Activated effector memory CD4-positive, alpha-beta T cell treated with Interleukin-2 at 50 U/mL for 16 hours (primary cell): ENCODE results near the gene CD59.

Experiments
- DNase-seq: peaks from one replicate; pipeline ENCODE4 v3.0.0-alpha.2; 2020

The CD59 gene

GRCh38 chr11:33736148-33736812 is at the start of gene CD59:
CD59 (minus strand) TSS chr11:33736423; CDS start chr11:33722445, 13,978 bp downstream.
- peak; percentile 87 for DNase-seq

GRCh38 chr11:33785609-33786008 is 49.4 kb upstream of the CD59 start:
- DNase-seq = no peak

GRCh38 chr11:33779849-33780528 is 43.8 kb upstream of the CD59 start:
- no peak for DNase-seq

GRCh38 chr11:33778675-33779074 is 42.5 kb upstream of the CD59 start:
- DNase-seq = no peak

GRCh38 chr11:33777906-33778305 is 41.7 kb upstream of the CD59 start:
- no peak for DNase-seq

GRCh38 chr11:33775832-33776470 is 39.7 kb upstream of the CD59 start:
- DNase-seq = no peak

- DNase-seq = no peak
Measured at GRCh38 chr11:33775467-33775807, 39.2 kb upstream of the CD59 start.

- no peak for DNase-seq
Measured at GRCh38 chr11:33774736-33775466, 38.7 kb upstream of the CD59 start.

- peak; percentile 83 for DNase-seq
Measured at GRCh38 chr11:33773987-33774735, 37.9 kb upstream of the CD59 start, which contains the start of gene FBXO3. FBXO3 (minus strand) TSS chr11:33774520; CDS start chr11:33774497, 23 bp downstream.

- DNase-seq = peak; percentile 14
Measured at GRCh38 chr11:33773404-33773986, 37.3 kb upstream of the CD59 start.

- no peak for DNase-seq
Measured at GRCh38 chr11:33772870-33773269, 36.6 kb upstream of the CD59 start.

- DNase-seq = no peak
Measured at GRCh38 chr11:33772300-33772699, 36.1 kb upstream of the CD59 start.

GRCh38 chr11:33770236-33770635 is 34.0 kb upstream of the CD59 start:
- no peak for DNase-seq

- DNase-seq = no peak
Measured at GRCh38 chr11:33769542-33769941, 33.3 kb upstream of the CD59 start.

GRCh38 chr11:33767624-33768023 is 31.4 kb upstream of the CD59 start:
- no peak for DNase-seq

- DNase-seq = no peak
Measured at GRCh38 chr11:33766085-33766484, 29.9 kb upstream of the CD59 start.

- DNase-seq = no peak
Measured at GRCh38 chr11:33761471-33761870, 25.2 kb upstream of the CD59 start.

GRCh38 chr11:33753304-33753967 is 17.2 kb upstream of the CD59 start:
- DNase-seq = no peak

- no peak for DNase-seq
Measured at GRCh38 chr11:33751878-33752277, 15.7 kb upstream of the CD59 start.

GRCh38 chr11:33747979-33748378 is 11.8 kb upstream of the CD59 start:
- DNase-seq = no peak

GRCh38 chr11:33743291-33743690 is 7.1 kb upstream of the CD59 start:
- no peak for DNase-seq
